ENCODE data around the gene HDAC6. TPM values are rescaled to one million over a fixed set of nuclear protein-coding genes. Genes with fewer than 3 reads are reported as not detected.
A peak's percentile ranks its signal among the peaks of the same experiment; 100 is the strongest.

The HDAC6 gene
- total RNA-seq, 1 experiment from 2014 or later = 68.1 TPM

GRCh38 chrX:48793935-48794334, 7.9 kb upstream of the HDAC6 start:
- DNase-seq = no peak
- intact Hi-C loops (cut with micrococcal nuclease; ENCODE audit: unreplicated experiment) = no loop called here
- peaks cover 6% of the 10 kb centered on the region for H3K36me3 Mint-ChIP-seq (ENCODE audit: insufficient read depth, unreplicated experiment)
- no peak overlapping the region for H3K27ac Mint-ChIP-seq (ENCODE audit: unreplicated experiment)
- peaks cover 25% of the 10 kb centered on the region for H3K4me1 Mint-ChIP-seq (ENCODE audit: low read depth, unreplicated experiment)
- CTCF ChIA-PET = no interaction called here
- no TSS peak for BruUV-seq (replicated peaks)
- no peaks in the 10 kb centered on the region for H3K9me3 Mint-ChIP-seq (ENCODE audit: low read depth, unreplicated experiment)
- no peak for TF ChIP-seq CTCF (IDR thresholded peaks at IDR 0.05; ENCODE audit: unreplicated experiment)
- peaks cover 21% of the 10 kb centered on the region for H3K27me3 Mint-ChIP-seq (ENCODE audit: unreplicated experiment)
- H3K4me3 Mint-ChIP-seq (ENCODE audit: low read depth, unreplicated experiment) = peak overlapping the region; percentile 40

- intact Hi-C loops (cut with micrococcal nuclease; ENCODE audit: unreplicated experiment) = no loop called here
- Mint-ChIP-seq H3K9me3 (ENCODE audit: low read depth, unreplicated experiment) (no peaks in the 10 kb centered on the region), H3K4me1 (ENCODE audit: low read depth, unreplicated experiment) (peaks cover 25% of the 10 kb centered on the region), H3K27ac (ENCODE audit: unreplicated experiment) (peak overlapping the region; percentile 46), H3K4me3 (ENCODE audit: low read depth, unreplicated experiment) (peak overlapping the region; percentile 40), H3K36me3 (ENCODE audit: insufficient read depth, unreplicated experiment) (peaks cover 6% of the 10 kb centered on the region), H3K27me3 (ENCODE audit: unreplicated experiment) (peaks cover 16% of the 10 kb centered on the region)
- CTCF ChIA-PET = no interaction called here
- TF ChIP-seq CTCF (IDR thresholded peaks at IDR 0.05; ENCODE audit: unreplicated experiment) = no peak
- no peak for DNase-seq
- BruUV-seq (replicated peaks) = no TSS peak
Observed at GRCh38 chrX:48794340-48794910, 7.4 kb upstream of the HDAC6 start.

GRCh38 chrX:48794911-48795515, 6.9 kb upstream of the HDAC6 start:
- DNase-seq = peak; percentile 56
- peaks cover 26% of the 10 kb centered on the region for H3K4me1 Mint-ChIP-seq (ENCODE audit: low read depth, unreplicated experiment)
- no peaks in the 10 kb centered on the region for H3K9me3 Mint-ChIP-seq (ENCODE audit: low read depth, unreplicated experiment)
- TF ChIP-seq CTCF (IDR thresholded peaks at IDR 0.05; ENCODE audit: unreplicated experiment) = no peak
- peaks cover 6% of the 10 kb centered on the region for H3K36me3 Mint-ChIP-seq (ENCODE audit: insufficient read depth, unreplicated experiment)
- peak overlapping the region; percentile 40 for H3K4me3 Mint-ChIP-seq (ENCODE audit: low read depth, unreplicated experiment)
- CTCF ChIA-PET = no interaction called here
- no TSS peak for BruUV-seq (replicated peaks)
- H3K27me3 Mint-ChIP-seq (ENCODE audit: unreplicated experiment) = peaks cover 10% of the 10 kb centered on the region
- peak overlapping the region; percentile 46 for H3K27ac Mint-ChIP-seq (ENCODE audit: unreplicated experiment)
- intact Hi-C loops (cut with micrococcal nuclease; ENCODE audit: unreplicated experiment) = no loop called here

GRCh38 chrX:48798318-48798717, 3.5 kb upstream of the HDAC6 start:
- no peak for TF ChIP-seq CTCF (IDR thresholded peaks at IDR 0.05; ENCODE audit: unreplicated experiment)
- Mint-ChIP-seq H3K36me3 (ENCODE audit: insufficient read depth, unreplicated experiment) (peaks cover 36% of the 10 kb centered on the region), H3K4me3 (ENCODE audit: low read depth, unreplicated experiment) (no peak overlapping the region), H3K27me3 (ENCODE audit: unreplicated experiment) (no peaks in the 10 kb centered on the region), H3K4me1 (ENCODE audit: low read depth, unreplicated experiment) (peaks cover 34% of the 10 kb centered on the region), H3K9me3 (ENCODE audit: low read depth, unreplicated experiment) (no peaks in the 10 kb centered on the region), H3K27ac (ENCODE audit: unreplicated experiment) (no peak overlapping the region)
- CTCF ChIA-PET = no interaction called here
- intact Hi-C loops (cut with micrococcal nuclease; ENCODE audit: unreplicated experiment) = no loop called here
- BruUV-seq (replicated peaks) = no TSS peak
- no peak for DNase-seq
